IPS-15b (cell line): ENCODE results near the gene DRC1.

ENCODE experiments used
- H3K27me3 ChIP-seq: one replicate; pipeline ENCODE4 v1.6.1; 2013; ENCODE audit warnings: low read length; ENCODE audit not compliant: control insufficient read depth, insufficient read depth
- H3K36me3 ChIP-seq: one replicate; pipeline ENCODE4 v1.6.1; 2013; ENCODE audit warnings: low read length; ENCODE audit not compliant: control insufficient read depth, insufficient read depth
- H3K4me1 ChIP-seq: one replicate; pipeline ENCODE4 v1.6.1; 2013; ENCODE audit warnings: mild to moderate bottlenecking, low read length; ENCODE audit not compliant: control insufficient read depth, insufficient read depth
- H3K4me3 ChIP-seq: one replicate; pipeline ENCODE4 v1.5.1; 2013; ENCODE audit warnings: low read depth, low read length
- H3K9ac ChIP-seq: one replicate; pipeline ENCODE4 v1.6.1; 2013; ENCODE audit warnings: low read depth, mild to moderate bottlenecking, low read length
- H3K9me3 ChIP-seq: one replicate; pipeline ENCODE4 v1.6.1; 2013; ENCODE audit warnings: mild to moderate bottlenecking, low read length; ENCODE audit not compliant: control insufficient read depth, insufficient read depth

Gene DRC1

DNA sequence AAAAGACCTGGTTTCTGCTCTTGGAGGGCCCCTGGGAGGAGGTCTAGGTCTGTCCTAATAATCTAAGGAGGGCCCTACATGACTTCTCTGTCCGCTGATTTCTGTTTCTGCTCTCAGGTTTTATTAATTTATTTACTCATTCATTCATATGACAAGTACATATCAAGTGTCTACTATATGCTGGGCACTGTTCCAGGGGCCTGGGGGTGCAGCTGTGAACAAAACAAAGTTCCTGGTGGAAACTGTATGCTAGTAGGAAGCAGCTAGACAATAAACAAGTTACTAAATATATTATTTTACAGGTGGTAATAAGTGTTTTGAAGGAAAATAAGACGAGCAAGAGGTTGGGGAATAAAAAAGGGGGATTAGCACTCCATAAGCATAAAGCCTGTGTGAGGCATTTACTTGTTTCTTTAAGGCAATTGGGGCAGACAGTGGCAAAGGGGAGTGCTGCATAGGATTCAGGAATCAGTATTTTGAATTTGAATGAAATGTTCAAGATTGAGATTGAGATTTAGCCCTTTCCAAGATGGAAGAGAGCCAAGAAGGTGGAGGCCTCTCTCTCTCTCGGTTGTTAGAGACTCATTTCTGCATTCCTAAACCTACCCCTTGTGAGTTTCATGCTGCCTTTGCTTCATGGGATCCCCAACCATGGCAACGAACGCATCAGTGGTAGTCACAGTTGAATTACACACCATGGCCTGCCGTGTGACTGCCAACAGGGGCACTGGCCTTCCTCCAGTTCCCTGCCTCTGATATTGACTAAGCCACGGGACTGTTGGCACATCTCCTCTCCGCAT, 28.3 kb downstream of the DRC1 start:
- no peaks in the 10 kb centered on the region for H3K9me3 ChIP-seq
- H3K4me1 ChIP-seq: no peaks in the 10 kb centered on the region
- no peak overlapping the region for H3K9ac ChIP-seq
- no peak overlapping the region for H3K4me3 ChIP-seq
- no peaks in the 10 kb centered on the region for H3K27me3 ChIP-seq
- no peaks in the 10 kb centered on the region for H3K36me3 ChIP-seq

DNA sequence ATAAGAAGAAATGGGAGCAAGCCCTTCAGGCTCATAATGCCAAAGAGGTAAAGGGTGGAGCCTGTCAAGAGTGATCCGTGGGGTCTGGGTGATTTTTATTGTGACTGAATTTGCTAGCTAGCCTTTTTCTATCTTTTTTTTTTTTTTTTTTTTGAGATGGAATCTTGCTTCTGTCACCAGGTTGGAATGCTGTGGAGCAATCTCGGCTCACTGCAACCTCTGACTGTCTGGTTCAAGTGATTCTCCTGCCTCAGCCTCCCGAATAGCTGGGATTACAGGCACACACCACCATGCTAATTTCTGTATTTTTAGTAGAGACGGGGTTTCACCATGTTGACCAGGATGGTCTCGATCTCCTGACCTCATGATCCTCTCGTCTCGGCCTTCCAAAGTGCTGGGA, 29.1 kb downstream of the DRC1 start:
- Histone ChIP-seq H3K4me3 (no peak overlapping the region), H3K36me3 (no peaks in the 10 kb centered on the region), H3K9ac (no peak overlapping the region), H3K9me3 (no peaks in the 10 kb centered on the region), H3K27me3 (no peaks in the 10 kb centered on the region), H3K4me1 (no peaks in the 10 kb centered on the region)

DNA sequence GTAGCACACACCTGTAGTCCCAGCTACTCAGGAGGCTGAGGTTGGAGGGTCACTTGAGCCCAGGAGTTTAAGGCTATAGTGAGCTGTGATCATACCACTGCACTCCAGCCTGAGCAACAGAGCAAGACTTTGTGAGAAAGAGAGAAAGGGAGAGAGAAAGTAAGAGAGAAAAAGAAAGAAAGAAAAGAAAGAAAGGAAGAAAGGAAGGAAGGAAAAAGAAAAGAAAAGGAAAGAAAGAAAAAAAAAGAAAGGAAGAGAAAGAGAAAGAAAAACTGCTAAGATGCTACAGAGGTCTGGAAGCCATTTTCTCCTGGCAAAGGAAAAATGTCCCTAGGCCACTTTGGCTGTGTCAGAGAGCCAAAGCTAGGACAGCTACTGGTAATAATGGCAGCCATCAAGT, 30.6 kb downstream of the DRC1 start:
- Histone ChIP-seq H3K27me3 (no peaks in the 10 kb centered on the region), H3K4me3 (no peak overlapping the region), H3K9me3 (no peaks in the 10 kb centered on the region), H3K36me3 (no peaks in the 10 kb centered on the region), H3K9ac (no peak overlapping the region), H3K4me1 (no peaks in the 10 kb centered on the region)

DNA sequence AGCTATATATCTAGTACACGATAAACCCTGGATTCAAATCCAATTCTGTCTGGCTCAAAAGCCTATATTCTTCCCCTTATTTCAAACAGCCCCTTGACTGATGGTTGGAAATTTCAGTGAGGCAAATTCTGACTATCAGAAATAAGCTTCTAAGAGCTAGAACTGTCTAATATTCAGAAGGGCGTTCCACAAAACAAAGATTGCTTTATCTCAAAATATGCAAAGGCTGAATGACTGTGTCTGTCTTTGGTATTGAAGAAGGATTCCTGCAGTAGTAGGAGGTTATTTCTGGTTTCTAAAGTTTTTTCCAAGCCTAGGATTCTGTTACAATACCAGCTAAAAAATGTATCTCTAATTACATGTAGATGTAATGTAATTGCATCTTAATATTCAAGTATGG, 31.1 kb downstream of the DRC1 start:
- H3K9ac ChIP-seq: no peak overlapping the region
- H3K4me3 ChIP-seq: no peak overlapping the region
- H3K36me3 ChIP-seq: no peaks in the 10 kb centered on the region
- no peaks in the 10 kb centered on the region for H3K4me1 ChIP-seq
- no peaks in the 10 kb centered on the region for H3K9me3 ChIP-seq
- H3K27me3 ChIP-seq: no peaks in the 10 kb centered on the region

- Histone ChIP-seq H3K4me3 (no peak overlapping the region), H3K4me1 (no peaks in the 10 kb centered on the region), H3K27me3 (no peaks in the 10 kb centered on the region), H3K9ac (no peak overlapping the region), H3K36me3 (no peaks in the 10 kb centered on the region), H3K9me3 (no peaks in the 10 kb centered on the region)
Measured at GRCh38 chr2:26435106-26435505, 33.4 kb downstream of the DRC1 start.

- no peaks in the 10 kb centered on the region for H3K27me3 ChIP-seq
- no peaks in the 10 kb centered on the region for H3K36me3 ChIP-seq
- no peaks in the 10 kb centered on the region for H3K4me1 ChIP-seq
- no peaks in the 10 kb centered on the region for H3K9me3 ChIP-seq
- H3K9ac ChIP-seq: no peak overlapping the region
- H3K4me3 ChIP-seq: no peak overlapping the region
Measured at GRCh38 chr2:26438526-26438925, 36.8 kb downstream of the DRC1 start.

GRCh38 chr2:26438926-26439325, 37.2 kb downstream of the DRC1 start:
- Histone ChIP-seq H3K9me3 (no peaks in the 10 kb centered on the region), H3K4me3 (no peak overlapping the region), H3K36me3 (no peaks in the 10 kb centered on the region), H3K4me1 (no peaks in the 10 kb centered on the region), H3K9ac (no peak overlapping the region), H3K27me3 (no peaks in the 10 kb centered on the region)

GRCh38 chr2:26442301-26442700, 40.6 kb downstream of the DRC1 start:
- no peaks in the 10 kb centered on the region for H3K4me1 ChIP-seq
- H3K4me3 ChIP-seq: no peak overlapping the region
- no peak overlapping the region for H3K9ac ChIP-seq

DNA sequence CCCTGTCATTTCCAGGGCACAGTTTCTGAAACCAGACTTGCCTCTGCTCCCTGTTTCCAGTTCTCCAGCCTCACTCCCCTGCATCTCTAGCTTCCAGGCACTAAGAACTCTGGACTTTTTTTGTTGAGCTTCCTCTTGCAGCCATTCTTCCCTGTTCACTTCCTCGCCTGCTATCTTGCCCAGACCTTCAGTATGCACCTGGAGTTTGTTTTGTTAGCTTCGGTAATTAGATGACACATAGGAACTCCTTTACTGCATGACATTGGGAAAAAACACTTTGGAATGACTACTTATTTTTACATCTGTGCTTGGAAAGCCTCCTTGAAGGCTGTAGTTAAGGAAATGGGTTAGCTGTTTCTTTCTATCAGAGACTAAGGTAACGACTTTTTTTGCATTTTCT, 41.0 kb downstream of the DRC1 start:
- no peak overlapping the region for H3K4me3 ChIP-seq
- no peaks in the 10 kb centered on the region for H3K27me3 ChIP-seq
- no peaks in the 10 kb centered on the region for H3K4me1 ChIP-seq
- H3K9ac ChIP-seq: no peak overlapping the region
- H3K9me3 ChIP-seq: no peaks in the 10 kb centered on the region
- no peaks in the 10 kb centered on the region for H3K36me3 ChIP-seq

More at GRCh38 chr2:26442301-26442700, 40.6 kb downstream of the DRC1 start:
- H3K36me3 ChIP-seq: no peaks in the 10 kb centered on the region
- H3K27me3 ChIP-seq: no peaks in the 10 kb centered on the region
- H3K9me3 ChIP-seq: no peaks in the 10 kb centered on the region

DNA sequence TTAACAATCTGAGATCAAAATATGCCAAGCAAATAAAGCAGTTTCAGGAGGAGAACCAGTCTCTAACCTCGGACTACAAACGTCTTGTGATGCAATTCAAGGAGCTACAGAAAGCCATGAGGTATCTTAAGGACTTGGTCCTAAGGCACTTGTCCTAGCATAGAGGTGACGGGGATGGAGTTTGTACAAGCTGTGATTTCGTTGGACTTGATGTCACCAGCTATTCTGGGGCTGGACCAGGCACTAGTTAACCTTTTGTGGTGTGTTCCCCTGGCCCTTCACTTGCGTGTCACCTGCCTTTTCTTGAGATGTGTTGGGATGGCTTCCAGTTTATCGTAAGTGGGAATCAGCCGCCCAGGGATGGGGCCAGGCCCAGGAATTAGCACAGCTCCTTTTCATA, 42.5 kb downstream of the DRC1 start:
- Histone ChIP-seq H3K9ac (no peak overlapping the region), H3K9me3 (no peaks in the 10 kb centered on the region), H3K36me3 (no peaks in the 10 kb centered on the region), H3K4me1 (no peaks in the 10 kb centered on the region), H3K4me3 (no peak overlapping the region), H3K27me3 (no peaks in the 10 kb centered on the region)

DNA sequence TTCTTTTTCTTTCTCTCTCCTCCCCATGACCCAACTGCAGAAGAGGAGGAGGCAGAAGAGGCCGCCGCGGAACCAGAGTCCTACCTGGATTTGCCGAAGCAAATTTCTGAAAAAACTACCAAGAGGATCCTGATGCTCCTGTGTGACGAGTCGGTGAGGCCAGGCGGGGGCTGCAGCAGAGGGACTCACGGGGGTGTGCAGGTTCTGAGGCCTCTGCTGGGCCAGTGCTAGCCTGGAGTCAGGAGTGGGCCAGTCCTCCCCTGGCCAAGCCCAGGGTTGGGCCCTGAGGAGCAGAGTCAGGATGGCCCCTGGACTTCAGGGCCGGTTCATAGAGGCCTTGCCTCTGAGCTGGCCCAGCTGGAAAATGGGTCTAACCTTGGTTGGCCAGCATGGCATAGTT, 46.9 kb downstream of the DRC1 start:
- Histone ChIP-seq H3K36me3 (no peaks in the 10 kb centered on the region), H3K9me3 (no peaks in the 10 kb centered on the region), H3K4me1 (no peaks in the 10 kb centered on the region), H3K27me3 (no peaks in the 10 kb centered on the region), H3K4me3 (no peak overlapping the region), H3K9ac (no peak overlapping the region)

DNA sequence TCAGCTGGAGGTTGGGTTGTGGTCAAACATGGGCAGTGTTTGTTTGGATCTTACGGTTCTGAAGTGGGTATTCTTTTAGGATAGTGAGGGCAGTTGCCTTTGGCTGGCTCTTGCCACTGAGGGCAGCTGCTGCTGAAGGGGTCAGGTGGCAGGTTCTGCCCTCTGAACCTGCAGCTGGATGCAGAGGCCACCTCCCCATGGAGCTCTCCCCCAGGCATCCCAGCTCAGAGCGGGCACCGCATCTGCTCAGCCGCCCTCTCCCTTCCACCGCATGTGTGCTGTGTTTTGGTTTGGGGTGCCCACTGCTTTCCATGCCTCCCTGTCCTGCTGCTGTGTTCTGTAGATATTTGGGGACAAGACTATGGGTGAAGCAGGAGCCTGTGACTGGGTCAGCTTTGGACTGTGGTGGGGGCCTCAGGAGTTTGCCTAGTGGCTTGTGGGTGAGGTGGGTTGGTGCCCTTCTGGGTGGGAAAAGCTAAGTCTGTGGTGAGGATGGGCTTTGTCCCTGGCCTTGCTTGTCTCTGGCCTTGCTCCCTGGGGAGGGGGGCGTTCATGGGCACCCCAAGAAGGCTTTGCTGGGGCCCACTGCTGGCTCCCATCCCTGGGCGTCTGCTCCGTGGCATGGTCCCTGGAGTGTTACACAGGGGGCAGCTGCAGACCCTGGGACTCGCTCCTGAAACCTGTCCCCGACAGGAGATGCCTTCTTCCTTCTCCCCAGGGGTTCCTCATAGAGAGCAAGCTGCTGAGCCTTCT, 47.7 kb downstream of the DRC1 start:
- H3K9ac ChIP-seq: no peak overlapping the region
- H3K4me3 ChIP-seq: no peak overlapping the region
- H3K4me1 ChIP-seq: no peaks in the 10 kb centered on the region
- no peaks in the 10 kb centered on the region for H3K27me3 ChIP-seq
- H3K36me3 ChIP-seq: no peaks in the 10 kb centered on the region
- no peaks in the 10 kb centered on the region for H3K9me3 ChIP-seq
